ENCODE data around the gene POU2F3. TPM values are rescaled to one million over a fixed set of nuclear protein-coding genes. Genes with fewer than 3 reads are reported as not detected.
A peak's percentile ranks its signal among the peaks of the same experiment; 100 is the strongest.

Gene POU2F3
- total and polyA plus RNA-seq, 2 of the 8 experiments (the other 6 are each of a cell fraction or from before 2014, with no cell fraction given) = 1.0 to 2.1 TPM

DNA sequence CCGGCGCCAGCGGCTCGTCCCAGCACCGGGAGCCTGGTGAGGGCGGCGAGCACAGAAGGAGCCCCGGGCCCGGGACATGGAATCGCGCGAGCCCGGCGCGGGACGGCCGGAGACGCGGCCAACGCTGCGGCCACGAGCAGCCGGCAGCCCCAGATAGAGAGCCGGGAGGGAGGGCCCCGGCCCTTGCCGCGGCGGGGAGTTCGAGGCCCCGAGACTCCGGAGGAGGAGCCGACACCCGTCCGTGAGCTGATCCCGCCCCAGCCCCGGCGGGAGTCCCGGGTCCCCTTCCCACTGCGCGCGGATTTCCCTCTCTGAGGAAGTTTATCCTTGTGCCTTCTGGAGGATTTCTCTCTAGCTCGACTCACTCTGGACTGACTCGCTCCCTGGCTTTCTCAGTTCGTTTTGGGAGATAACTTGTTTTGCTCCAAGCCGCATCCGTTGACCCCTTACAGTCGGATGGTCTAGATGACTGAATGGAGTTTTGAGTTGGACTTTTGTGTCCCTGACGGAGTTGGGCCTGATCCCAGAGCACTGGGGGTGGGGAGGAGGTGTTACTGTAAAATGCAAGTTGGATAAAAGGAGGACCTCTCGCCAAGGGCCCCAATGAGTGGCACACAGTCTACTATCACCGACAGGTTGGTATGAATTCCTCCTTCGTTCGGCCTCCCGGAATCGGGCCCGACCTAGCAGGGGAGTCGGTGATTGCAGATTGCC, 96.9 kb downstream of the POU2F3 start (continued):
- TF ChIP-seq, protein P1, sequence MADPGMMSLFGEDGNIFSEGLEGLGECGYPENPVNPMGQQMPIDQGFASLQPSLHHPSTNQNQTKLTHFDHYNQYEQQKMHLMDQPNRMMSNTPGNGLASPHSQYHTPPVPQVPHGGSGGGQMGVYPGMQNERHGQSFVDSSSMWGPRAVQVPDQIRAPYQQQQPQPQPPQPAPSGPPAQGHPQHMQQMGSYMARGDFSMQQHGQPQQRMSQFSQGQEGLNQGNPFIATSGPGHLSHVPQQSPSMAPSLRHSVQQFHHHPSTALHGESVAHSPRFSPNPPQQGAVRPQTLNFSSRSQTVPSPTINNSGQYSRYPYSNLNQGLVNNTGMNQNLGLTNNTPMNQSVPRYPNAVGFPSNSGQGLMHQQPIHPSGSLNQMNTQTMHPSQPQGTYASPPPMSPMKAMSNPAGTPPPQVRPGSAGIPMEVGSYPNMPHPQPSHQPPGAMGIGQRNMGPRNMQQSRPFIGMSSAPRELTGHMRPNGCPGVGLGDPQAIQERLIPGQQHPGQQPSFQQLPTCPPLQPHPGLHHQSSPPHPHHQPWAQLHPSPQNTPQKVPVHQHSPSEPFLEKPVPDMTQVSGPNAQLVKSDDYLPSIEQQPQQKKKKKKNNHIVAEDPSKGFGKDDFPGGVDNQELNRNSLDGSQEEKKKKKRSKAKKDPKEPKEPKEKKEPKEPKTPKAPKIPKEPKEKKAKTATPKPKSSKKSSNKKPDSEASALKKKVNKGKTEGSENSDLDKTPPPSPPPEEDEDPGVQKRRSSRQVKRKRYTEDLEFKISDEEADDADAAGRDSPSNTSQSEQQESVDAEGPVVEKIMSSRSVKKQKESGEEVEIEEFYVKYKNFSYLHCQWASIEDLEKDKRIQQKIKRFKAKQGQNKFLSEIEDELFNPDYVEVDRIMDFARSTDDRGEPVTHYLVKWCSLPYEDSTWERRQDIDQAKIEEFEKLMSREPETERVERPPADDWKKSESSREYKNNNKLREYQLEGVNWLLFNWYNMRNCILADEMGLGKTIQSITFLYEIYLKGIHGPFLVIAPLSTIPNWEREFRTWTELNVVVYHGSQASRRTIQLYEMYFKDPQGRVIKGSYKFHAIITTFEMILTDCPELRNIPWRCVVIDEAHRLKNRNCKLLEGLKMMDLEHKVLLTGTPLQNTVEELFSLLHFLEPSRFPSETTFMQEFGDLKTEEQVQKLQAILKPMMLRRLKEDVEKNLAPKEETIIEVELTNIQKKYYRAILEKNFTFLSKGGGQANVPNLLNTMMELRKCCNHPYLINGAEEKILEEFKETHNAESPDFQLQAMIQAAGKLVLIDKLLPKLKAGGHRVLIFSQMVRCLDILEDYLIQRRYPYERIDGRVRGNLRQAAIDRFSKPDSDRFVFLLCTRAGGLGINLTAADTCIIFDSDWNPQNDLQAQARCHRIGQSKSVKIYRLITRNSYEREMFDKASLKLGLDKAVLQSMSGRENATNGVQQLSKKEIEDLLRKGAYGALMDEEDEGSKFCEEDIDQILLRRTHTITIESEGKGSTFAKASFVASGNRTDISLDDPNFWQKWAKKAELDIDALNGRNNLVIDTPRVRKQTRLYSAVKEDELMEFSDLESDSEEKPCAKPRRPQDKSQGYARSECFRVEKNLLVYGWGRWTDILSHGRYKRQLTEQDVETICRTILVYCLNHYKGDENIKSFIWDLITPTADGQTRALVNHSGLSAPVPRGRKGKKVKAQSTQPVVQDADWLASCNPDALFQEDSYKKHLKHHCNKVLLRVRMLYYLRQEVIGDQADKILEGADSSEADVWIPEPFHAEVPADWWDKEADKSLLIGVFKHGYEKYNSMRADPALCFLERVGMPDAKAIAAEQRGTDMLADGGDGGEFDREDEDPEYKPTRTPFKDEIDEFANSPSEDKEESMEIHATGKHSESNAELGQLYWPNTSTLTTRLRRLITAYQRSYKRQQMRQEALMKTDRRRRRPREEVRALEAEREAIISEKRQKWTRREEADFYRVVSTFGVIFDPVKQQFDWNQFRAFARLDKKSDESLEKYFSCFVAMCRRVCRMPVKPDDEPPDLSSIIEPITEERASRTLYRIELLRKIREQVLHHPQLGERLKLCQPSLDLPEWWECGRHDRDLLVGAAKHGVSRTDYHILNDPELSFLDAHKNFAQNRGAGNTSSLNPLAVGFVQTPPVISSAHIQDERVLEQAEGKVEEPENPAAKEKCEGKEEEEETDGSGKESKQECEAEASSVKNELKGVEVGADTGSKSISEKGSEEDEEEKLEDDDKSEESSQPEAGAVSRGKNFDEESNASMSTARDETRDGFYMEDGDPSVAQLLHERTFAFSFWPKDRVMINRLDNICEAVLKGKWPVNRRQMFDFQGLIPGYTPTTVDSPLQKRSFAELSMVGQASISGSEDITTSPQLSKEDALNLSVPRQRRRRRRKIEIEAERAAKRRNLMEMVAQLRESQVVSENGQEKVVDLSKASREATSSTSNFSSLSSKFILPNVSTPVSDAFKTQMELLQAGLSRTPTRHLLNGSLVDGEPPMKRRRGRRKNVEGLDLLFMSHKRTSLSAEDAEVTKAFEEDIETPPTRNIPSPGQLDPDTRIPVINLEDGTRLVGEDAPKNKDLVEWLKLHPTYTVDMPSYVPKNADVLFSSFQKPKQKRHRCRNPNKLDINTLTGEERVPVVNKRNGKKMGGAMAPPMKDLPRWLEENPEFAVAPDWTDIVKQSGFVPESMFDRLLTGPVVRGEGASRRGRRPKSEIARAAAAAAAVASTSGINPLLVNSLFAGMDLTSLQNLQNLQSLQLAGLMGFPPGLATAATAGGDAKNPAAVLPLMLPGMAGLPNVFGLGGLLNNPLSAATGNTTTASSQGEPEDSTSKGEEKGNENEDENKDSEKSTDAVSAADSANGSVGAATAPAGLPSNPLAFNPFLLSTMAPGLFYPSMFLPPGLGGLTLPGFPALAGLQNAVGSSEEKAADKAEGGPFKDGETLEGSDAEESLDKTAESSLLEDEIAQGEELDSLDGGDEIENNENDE (IDR thresholded peaks at IDR 0.05; ENCODE audit: insufficient replicate concordance, low read length) = no peak
- TF ChIP-seq HDAC2 (IDR thresholded peaks at IDR 0.05; ENCODE audit: borderline replicate concordance in 1 of 2, low read depth in 2 of 2, low read length in 2 of 2) = 0 out of 4 replicates have a peak, but pooled peaks of 1 of the 2 experiments have one; percentile 15
- TF ChIP-seq TEAD4 (IDR thresholded peaks at IDR 0.05; ENCODE audit: low read depth, low read length) = no peak
- TF ChIP-seq SIN3A (conservative IDR thresholded peaks at IDR 0.05 in 1 of 2, IDR thresholded peaks at IDR 0.05 in 1 of 2; ENCODE audit: low read depth in 1 of 2, low read length in 2 of 2) = no peak
- TF ChIP-seq GABPA (IDR thresholded peaks at IDR 0.05; ENCODE audit: borderline replicate concordance, insufficient read depth, low read length) = no peak
- TF ChIP-seq TAF7 (optimal IDR thresholded peaks at IDR 0.05; ENCODE audit: borderline replicate concordance, low read depth, low read length) = no peak
- no peak for TF ChIP-seq NRF1 (IDR thresholded peaks at IDR 0.05; ENCODE audit: low read depth, low read length)
- TF ChIP-seq CBX8 (IDR thresholded peaks at IDR 0.05; ENCODE audit: borderline replicate concordance, low read depth, low read length) = no peak
- no peak for TF ChIP-seq JUND (IDR thresholded peaks at IDR 0.05; ENCODE audit: low read length)
- no peak for TF ChIP-seq SP1 (IDR thresholded peaks at IDR 0.05; ENCODE audit: low read depth, low read length)
